Neural crest cell (in vitro differentiated cells): ENCODE measurements around the gene TMEM147. TPM values are rescaled to one million over a fixed set of nuclear protein-coding genes. Genes with fewer than 3 reads are reported as not detected.

Experiments
- DNase-seq: peaks from one replicate; pipeline ENCODE4 v3.0.0; 2021; ENCODE audit warnings: low read depth, mixed read lengths, low spot score
- H3K27ac Mint-ChIP-seq: one replicate; pipeline ENCODE4 v1.8.0; 2021; ENCODE audit warnings: mild to moderate bottlenecking, mixed read lengths; ENCODE audit not compliant: unreplicated experiment
- H3K27me3 Mint-ChIP-seq: 2 replicates; pipeline ENCODE4 v1.8.0; 2021; ENCODE audit warnings: low read depth, mild to moderate bottlenecking, mixed read lengths
- H3K36me3 Mint-ChIP-seq: 2 replicates; pipeline ENCODE4 v1.8.0; 2021; ENCODE audit warnings: low read depth, mild to moderate bottlenecking, mixed read lengths
- H3K4me1 Mint-ChIP-seq: 2 replicates; pipeline ENCODE4 v1.8.0; 2021; ENCODE audit warnings: mixed read lengths
- H3K4me3 Mint-ChIP-seq: one replicate; pipeline ENCODE4 v1.8.0; 2021; ENCODE audit warnings: mild to moderate bottlenecking, mixed read lengths
- H3K9me3 Mint-ChIP-seq: 2 replicates; pipeline ENCODE4 v1.8.0; 2021; ENCODE audit warnings: mixed read lengths
- total RNA-seq: library from RNA; stranded (reverse); gene quantifications from 2 replicates; pipeline ENCODE4 v1.2.1, GENCODE V29; 2021
- TF ChIP-seq, protein P1 (sequence below): fragments of 200-600 bp; sonication (generic); conservative IDR thresholded peaks from 2 replicates; pipeline ENCODE4 v1.5.0; 2021; ENCODE audit warnings: antibody characterized with exemption, mild to moderate bottlenecking

TMEM147 gene
- total RNA-seq, 1 donor from 2014 or later: 105 TPM

DNA sequence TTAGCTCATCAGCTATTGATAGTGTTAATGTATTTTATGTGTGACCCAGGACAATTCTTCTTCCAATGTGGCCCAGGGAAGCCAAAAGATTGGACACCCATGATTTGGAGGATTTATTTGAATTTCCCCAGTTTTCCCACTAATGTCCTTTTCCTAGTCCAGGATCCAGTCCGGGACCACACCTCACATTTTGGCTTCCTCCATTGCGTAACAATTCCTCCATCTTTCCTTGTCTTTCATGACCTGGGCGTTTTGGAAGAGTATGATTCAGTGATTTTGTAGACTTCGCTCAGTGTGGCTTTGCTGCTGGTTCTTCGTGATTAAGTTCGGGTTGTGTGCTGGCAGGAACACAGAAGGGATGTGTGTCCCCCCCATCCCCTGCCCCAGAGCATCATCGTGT lies 21.3 kb downstream of the TMEM147 start:
- no peak for DNase-seq
- Mint-ChIP-seq H3K36me3 (no peaks in the 10 kb centered on the region), H3K9me3 (no peaks in the 10 kb centered on the region), H3K4me1 (no peaks in the 10 kb centered on the region), H3K27me3 (peaks cover 47% of the 10 kb centered on the region), H3K4me3 (no peak overlapping the region), H3K27ac (no peak overlapping the region)
- TF ChIP-seq, protein P1, sequence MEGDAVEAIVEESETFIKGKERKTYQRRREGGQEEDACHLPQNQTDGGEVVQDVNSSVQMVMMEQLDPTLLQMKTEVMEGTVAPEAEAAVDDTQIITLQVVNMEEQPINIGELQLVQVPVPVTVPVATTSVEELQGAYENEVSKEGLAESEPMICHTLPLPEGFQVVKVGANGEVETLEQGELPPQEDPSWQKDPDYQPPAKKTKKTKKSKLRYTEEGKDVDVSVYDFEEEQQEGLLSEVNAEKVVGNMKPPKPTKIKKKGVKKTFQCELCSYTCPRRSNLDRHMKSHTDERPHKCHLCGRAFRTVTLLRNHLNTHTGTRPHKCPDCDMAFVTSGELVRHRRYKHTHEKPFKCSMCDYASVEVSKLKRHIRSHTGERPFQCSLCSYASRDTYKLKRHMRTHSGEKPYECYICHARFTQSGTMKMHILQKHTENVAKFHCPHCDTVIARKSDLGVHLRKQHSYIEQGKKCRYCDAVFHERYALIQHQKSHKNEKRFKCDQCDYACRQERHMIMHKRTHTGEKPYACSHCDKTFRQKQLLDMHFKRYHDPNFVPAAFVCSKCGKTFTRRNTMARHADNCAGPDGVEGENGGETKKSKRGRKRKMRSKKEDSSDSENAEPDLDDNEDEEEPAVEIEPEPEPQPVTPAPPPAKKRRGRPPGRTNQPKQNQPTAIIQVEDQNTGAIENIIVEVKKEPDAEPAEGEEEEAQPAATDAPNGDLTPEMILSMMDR: no peak

DNA sequence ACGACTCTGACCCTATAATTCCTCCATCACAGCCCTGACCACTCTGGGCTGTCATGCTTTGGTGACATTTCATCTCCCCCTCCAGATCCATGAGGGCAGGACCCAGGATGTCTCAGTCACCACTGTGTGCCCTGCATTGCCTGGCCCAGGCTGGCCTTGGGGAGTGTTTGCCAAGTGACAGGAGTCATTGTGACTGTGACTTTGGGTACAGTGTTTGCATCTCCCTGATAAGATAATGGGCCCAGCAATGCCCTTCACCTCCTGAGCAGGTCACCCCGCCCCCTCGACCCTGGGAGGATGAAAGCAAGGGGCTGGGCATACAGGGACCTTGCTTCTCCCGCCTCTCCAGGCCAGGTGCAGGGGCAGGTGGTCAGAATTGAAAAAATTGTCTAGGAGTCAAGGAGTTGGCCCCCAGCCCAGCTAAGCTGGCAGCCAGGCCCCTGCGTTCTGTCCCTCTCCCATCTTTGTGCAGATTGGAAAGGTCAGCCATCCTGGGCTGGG lies 23.9 kb downstream of the TMEM147 start:
- Mint-ChIP-seq H3K9me3 (no peaks in the 10 kb centered on the region), H3K4me3 (no peak overlapping the region), H3K27me3 (peaks cover 51% of the 10 kb centered on the region), H3K27ac (no peak overlapping the region), H3K4me1 (no peaks in the 10 kb centered on the region), H3K36me3 (no peaks in the 10 kb centered on the region)
- TF ChIP-seq, protein P1: no peak
- no peak for DNase-seq

DNA sequence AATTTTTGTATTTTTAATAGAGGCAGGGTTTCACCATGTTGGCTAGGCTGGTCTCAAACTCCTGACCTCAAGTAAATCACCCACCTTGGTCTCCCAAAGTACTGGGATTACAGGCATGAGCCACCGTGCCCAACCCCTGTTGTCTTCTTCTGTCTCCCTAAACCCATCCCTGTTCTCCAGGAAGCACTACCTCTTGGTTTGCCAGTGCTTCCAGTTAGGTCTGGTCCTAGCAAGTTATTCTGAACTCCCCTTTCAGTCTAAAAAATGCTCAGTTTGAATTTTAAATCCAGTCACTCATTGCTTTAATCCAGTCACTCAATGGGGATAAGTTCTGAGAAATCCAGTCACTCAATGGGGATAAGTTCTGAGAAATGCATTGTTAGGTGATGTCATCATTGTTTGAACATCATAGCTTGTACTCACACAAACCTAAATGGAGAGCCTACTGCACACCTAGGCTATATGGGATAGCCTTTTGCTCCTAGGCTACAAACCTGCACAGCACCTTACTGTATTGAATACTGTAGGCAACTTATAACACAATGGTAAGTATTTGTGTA lies 26.1 kb downstream of the TMEM147 start:
- H3K36me3 Mint-ChIP-seq: peaks cover 2% of the 10 kb centered on the region
- H3K27ac Mint-ChIP-seq: no peak overlapping the region
- TF ChIP-seq, protein P1: no peak
- H3K4me1 Mint-ChIP-seq: no peaks in the 10 kb centered on the region
- H3K9me3 Mint-ChIP-seq: peaks cover 11% of the 10 kb centered on the region
- no peak for DNase-seq
- peaks cover 48% of the 10 kb centered on the region for H3K27me3 Mint-ChIP-seq
- no peak overlapping the region for H3K4me3 Mint-ChIP-seq

DNA sequence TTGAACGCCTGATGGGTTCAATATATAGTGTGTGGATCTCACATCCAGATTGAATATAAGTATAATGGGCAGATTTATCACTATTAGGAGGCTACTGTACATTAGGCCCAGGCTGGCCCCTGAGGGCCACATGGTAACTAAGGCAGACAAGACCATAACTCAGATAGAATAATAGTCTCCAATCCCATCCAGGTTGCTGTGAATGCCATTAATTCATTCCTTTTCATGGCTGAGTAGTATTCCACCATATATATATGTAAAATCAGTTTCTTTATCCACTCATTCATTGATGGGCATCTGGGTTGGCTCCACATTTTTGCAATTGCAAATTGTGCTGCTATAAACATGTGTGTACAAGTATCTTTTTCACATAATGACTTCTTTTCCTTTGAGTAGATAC lies 32.5 kb downstream of the TMEM147 start:
- Mint-ChIP-seq H3K36me3 (peaks cover 8% of the 10 kb centered on the region), H3K4me1 (no peaks in the 10 kb centered on the region), H3K9me3 (peaks cover 20% of the 10 kb centered on the region), H3K27ac (no peak overlapping the region), H3K27me3 (peaks cover 31% of the 10 kb centered on the region), H3K4me3 (no peak overlapping the region)
- TF ChIP-seq, protein P1: no peak
- DNase-seq: no peak

DNA sequence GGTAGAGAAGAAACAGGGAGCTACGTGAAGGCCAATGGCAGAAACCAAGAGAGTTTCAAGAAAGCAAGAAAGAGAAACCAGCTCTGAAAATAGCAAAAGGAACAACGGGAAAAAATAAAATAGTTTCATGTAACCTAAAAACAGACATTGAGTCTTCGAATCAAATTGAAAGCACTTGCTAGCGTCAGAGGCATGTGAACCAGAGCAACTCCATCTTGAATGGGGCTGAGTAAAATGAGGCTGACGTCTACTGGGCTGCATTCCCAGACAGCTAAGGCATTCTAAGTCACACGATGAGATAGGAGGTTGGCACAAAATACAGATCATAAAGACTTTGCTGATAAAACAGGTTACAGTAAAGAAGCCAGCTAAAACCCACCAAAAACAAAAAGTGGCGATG lies 33.3 kb downstream of the TMEM147 start:
- H3K36me3 Mint-ChIP-seq: peaks cover 8% of the 10 kb centered on the region
- no peak overlapping the region for H3K27ac Mint-ChIP-seq
- peaks cover 29% of the 10 kb centered on the region for H3K27me3 Mint-ChIP-seq
- no peak for DNase-seq
- H3K4me1 Mint-ChIP-seq: no peaks in the 10 kb centered on the region
- no peak overlapping the region for H3K4me3 Mint-ChIP-seq
- TF ChIP-seq, protein P1: no peak
- H3K9me3 Mint-ChIP-seq: peaks cover 20% of the 10 kb centered on the region
